Measurements from ENCODE around the gene NFIA.

Gene NFIA

GRCh38 chr1:61225478-61225877, 143.1 kb downstream of the NFIA start:
- H3K79me2 ChIP-seq (ENCODE audit: insufficient read depth, low read length): no peaks in the 10 kb centered on the region
- H2AFZ ChIP-seq (ENCODE audit: low read length): no peak overlapping the region
- no peak overlapping the region for H3K4me2 ChIP-seq (ENCODE audit: low read depth, low read length, poor library complexity, severe bottlenecking)

GRCh38 chr1:61226791-61227567, 144.6 kb downstream of the NFIA start:
- H4K20me1 ChIP-seq (ENCODE audit: insufficient read depth, low read length, poor library complexity, severe bottlenecking): no peaks in the 10 kb centered on the region
- H3K4me3 ChIP-seq (ENCODE audit: low read length, poor library complexity, severe bottlenecking): no peak overlapping the region
- H3K36me3 ChIP-seq (ENCODE audit: insufficient read depth, low read length): no peaks in the 10 kb centered on the region
- no peaks in the 10 kb centered on the region for H3K79me2 ChIP-seq (ENCODE audit: insufficient read depth, low read length)
- H3K9ac ChIP-seq (ENCODE audit: low read depth, low read length, poor library complexity, severe bottlenecking): no peak overlapping the region
- TF ChIP-seq EZH2phosphoT487 (IDR thresholded peaks at IDR 0.05; ENCODE audit: borderline replicate concordance) (no peak), CTCF (conservative IDR thresholded peaks at IDR 0.05; ENCODE audit: low read length) (no peak)
- no peaks in the 10 kb centered on the region for H3K4me1 ChIP-seq (ENCODE audit: insufficient read depth, low read length, poor library complexity, severe bottlenecking)
- no peaks in the 10 kb centered on the region for H3F3A ChIP-seq (ENCODE audit: low read depth)
- no peak overlapping the region for H3K4me2 ChIP-seq (ENCODE audit: low read depth, low read length, poor library complexity, severe bottlenecking)
- no peaks in the 10 kb centered on the region for H3K9me2 ChIP-seq (replicated peaks; ENCODE audit: low read depth, low read length)
- no peaks in the 10 kb centered on the region for H3K27me3 ChIP-seq (ENCODE audit: insufficient read depth, low read length, poor library complexity, severe bottlenecking)
- H2AFZ ChIP-seq (ENCODE audit: low read length): no peak overlapping the region
- H3K9me3 ChIP-seq (ENCODE audit: insufficient read depth, low read depth, low read length): no peaks in the 10 kb centered on the region

More at GRCh38 chr1:61225478-61225877, 143.1 kb downstream of the NFIA start:
- Histone ChIP-seq H4K20me1 (ENCODE audit: insufficient read depth, low read length, poor library complexity, severe bottlenecking) (no peaks in the 10 kb centered on the region), H3K4me3 (ENCODE audit: low read length, poor library complexity, severe bottlenecking) (no peak overlapping the region), H3K36me3 (ENCODE audit: insufficient read depth, low read length) (no peaks in the 10 kb centered on the region), H3K4me1 (ENCODE audit: insufficient read depth, low read length, poor library complexity, severe bottlenecking) (no peaks in the 10 kb centered on the region), H3K27me3 (ENCODE audit: insufficient read depth, low read length, poor library complexity, severe bottlenecking) (no peaks in the 10 kb centered on the region), H3K9me3 (ENCODE audit: insufficient read depth, low read depth, low read length) (no peaks in the 10 kb centered on the region), H3F3A (ENCODE audit: low read depth) (no peaks in the 10 kb centered on the region), H3K9ac (ENCODE audit: low read depth, low read length, poor library complexity, severe bottlenecking) (no peak overlapping the region), H3K9me2 (replicated peaks; ENCODE audit: low read depth, low read length) (no peaks in the 10 kb centered on the region)
- TF ChIP-seq EZH2phosphoT487 (IDR thresholded peaks at IDR 0.05; ENCODE audit: borderline replicate concordance): no peak
- no peak for TF ChIP-seq CTCF (conservative IDR thresholded peaks at IDR 0.05; ENCODE audit: low read length)

- no peak overlapping the region for H3K4me2 ChIP-seq (ENCODE audit: low read depth, low read length, poor library complexity, severe bottlenecking)
- H3K4me3 ChIP-seq (ENCODE audit: low read length, poor library complexity, severe bottlenecking): no peak overlapping the region
- H3K9ac ChIP-seq (ENCODE audit: low read depth, low read length, poor library complexity, severe bottlenecking): no peak overlapping the region
- no peaks in the 10 kb centered on the region for H3K79me2 ChIP-seq (ENCODE audit: insufficient read depth, low read length)
- TF ChIP-seq EZH2phosphoT487 (IDR thresholded peaks at IDR 0.05; ENCODE audit: borderline replicate concordance) (no peak), CTCF (conservative IDR thresholded peaks at IDR 0.05; ENCODE audit: low read length) (no peak)
- H3F3A ChIP-seq (ENCODE audit: low read depth): no peaks in the 10 kb centered on the region
- H3K36me3 ChIP-seq (ENCODE audit: insufficient read depth, low read length): no peaks in the 10 kb centered on the region
- no peaks in the 10 kb centered on the region for H3K9me2 ChIP-seq (replicated peaks; ENCODE audit: low read depth, low read length)
- H4K20me1 ChIP-seq (ENCODE audit: insufficient read depth, low read length, poor library complexity, severe bottlenecking): no peaks in the 10 kb centered on the region
- H3K4me1 ChIP-seq (ENCODE audit: insufficient read depth, low read length, poor library complexity, severe bottlenecking): no peaks in the 10 kb centered on the region
- H2AFZ ChIP-seq (ENCODE audit: low read length): no peak overlapping the region
- no peaks in the 10 kb centered on the region for H3K27me3 ChIP-seq (ENCODE audit: insufficient read depth, low read length, poor library complexity, severe bottlenecking)
- no peaks in the 10 kb centered on the region for H3K9me3 ChIP-seq (ENCODE audit: insufficient read depth, low read depth, low read length)
Measured at GRCh38 chr1:61227857-61228550, 145.6 kb downstream of the NFIA start.

Measured in Loucy (cell line).